Left ventricle myocardium inferior (tissue), 1 donor: ENCODE data around the gene RNGTT. TPM values are rescaled to one million over a fixed set of nuclear protein-coding genes. Genes with fewer than 3 reads are reported as not detected.

Experiments used
- DNase-seq: peaks from one replicate; pipeline ENCODE4 v3.0.0-alpha.2; 2020
- H3K27ac ChIP-seq: fragments of 200-600 bp; replicated peaks from 2 replicates; pipeline ENCODE4 v1.8.0; 2021
- H3K27me3 ChIP-seq: fragments of 200-600 bp; 2 replicates; pipeline ENCODE4 v1.8.0; 2021; ENCODE audit warnings: low read depth
- H3K36me3 ChIP-seq: fragments of 200-600 bp; 2 replicates; pipeline ENCODE4 v1.8.0; 2021
- H3K4me1 ChIP-seq: fragments of 200-600 bp; 2 replicates; pipeline ENCODE4 v1.8.0; 2021
- H3K4me3 ChIP-seq: fragments of 200-600 bp; 2 replicates; pipeline ENCODE4 v1.8.0; 2021; ENCODE audit warnings: mild to moderate bottlenecking, moderate library complexity
- H3K9me3 ChIP-seq: fragments of 200-600 bp; replicated peaks from 2 replicates; pipeline ENCODE4 v1.8.0; 2021
- CTCF ChIP-seq: fragments of 200-600 bp; IDR thresholded peaks from 2 replicates; pipeline ENCODE4 v1.8.0; 2021; ENCODE audit warnings: antibody characterized with exemption, mild to moderate bottlenecking, borderline replicate concordance
- intact Hi-C: fragments of 100-400 bp; cut with micrococcal nuclease; formaldehyde crosslinking; loops from one replicate; pipeline ENCODE4 v1.11.0; 2022
- total RNA-seq: library from RNA; stranded (reverse); fragmentation: NEBNext Ultra II Directional; extraction: Animal tissue kit (Norgen Biotek cat#: 25700); gene quantifications from one replicate; pipeline ENCODE4 v1.2.1, GENCODE V29; 2021
- donor health status: DM: no; HTN: yes; CAD: no; lungs with severe emphysema.

The RNGTT gene
- total RNA-seq, 1 donor from 2014 or later = 9.1 TPM

DNA sequence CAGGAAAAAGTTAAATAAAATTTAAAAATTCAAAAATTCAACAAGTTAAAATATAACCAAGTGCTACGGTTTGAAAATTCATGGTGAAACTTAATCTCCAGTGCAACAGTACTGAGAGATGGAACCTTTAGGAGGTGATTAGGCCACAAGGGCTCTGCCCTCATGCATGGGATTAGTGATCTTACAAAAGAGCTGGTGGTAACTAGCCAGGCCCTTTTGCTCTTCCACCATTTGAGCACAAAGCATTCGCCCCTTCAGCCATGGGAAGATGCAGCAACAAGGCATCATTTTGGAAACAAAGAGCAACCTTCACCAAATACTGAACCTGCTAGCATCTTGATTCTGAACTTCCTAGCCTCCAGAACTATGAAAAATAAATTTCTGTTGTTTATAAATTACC, 80.9 kb downstream of the RNGTT start:
- Histone ChIP-seq H3K4me3 (no peak overlapping the region), H3K9me3 (peaks cover 8% of the 10 kb centered on the region), H3K27ac (no peak overlapping the region), H3K36me3 (peaks cover 16% of the 10 kb centered on the region), H3K27me3 (no peaks in the 10 kb centered on the region), H3K4me1 (peaks cover 6% of the 10 kb centered on the region)
- no peak for TF ChIP-seq CTCF
- intact Hi-C loops = no loop called here
- DNase-seq = no peak

- Histone ChIP-seq H3K27ac (no peak overlapping the region), H3K4me1 (peaks cover 6% of the 10 kb centered on the region), H3K36me3 (peaks cover 11% of the 10 kb centered on the region), H3K27me3 (no peaks in the 10 kb centered on the region), H3K4me3 (no peak overlapping the region), H3K9me3 (peaks cover 8% of the 10 kb centered on the region)
- DNase-seq = no peak
- no peak for TF ChIP-seq CTCF
- intact Hi-C loops = no loop called here
Observed at GRCh38 chr6:88881451-88881850, 82.0 kb downstream of the RNGTT start.

DNA sequence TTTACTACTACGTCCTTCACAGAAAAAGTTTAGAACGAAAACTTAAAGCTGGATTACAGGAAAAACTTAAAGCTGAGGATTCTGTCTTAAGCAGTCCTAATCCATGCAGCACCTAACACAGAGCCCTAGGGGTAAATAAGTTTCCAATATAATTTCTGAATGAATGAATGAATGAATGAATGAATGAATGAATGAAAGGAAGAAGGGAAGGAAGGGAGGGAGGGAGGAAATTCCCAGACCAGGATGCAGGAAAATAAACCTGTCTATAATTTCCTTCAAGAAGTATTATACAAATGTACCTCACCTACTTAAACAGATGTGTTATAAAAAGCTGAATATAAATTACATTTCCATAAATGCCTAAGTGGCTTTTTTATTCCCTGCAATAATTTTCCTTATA, 83.4 kb downstream of the RNGTT start:
- Histone ChIP-seq H3K36me3 (peaks cover under 1% of the 10 kb centered on the region), H3K9me3 (peaks cover 4% of the 10 kb centered on the region), H3K4me1 (peaks cover 18% of the 10 kb centered on the region), H3K27me3 (no peaks in the 10 kb centered on the region), H3K4me3 (no peak overlapping the region), H3K27ac (no peak overlapping the region)
- DNase-seq = no peak
- no peak for TF ChIP-seq CTCF
- intact Hi-C loops = no loop called here

GRCh38 chr6:88877893-88878292, 85.5 kb downstream of the RNGTT start:
- intact Hi-C loops = no loop called here
- no peak for TF ChIP-seq CTCF

GRCh38 chr6:88872962-88873361, 90.5 kb downstream of the RNGTT start:
- H3K36me3 ChIP-seq = no peaks in the 10 kb centered on the region
- peaks cover 12% of the 10 kb centered on the region for H3K4me1 ChIP-seq
- H3K4me3 ChIP-seq = no peak overlapping the region
- intact Hi-C loops = loop anchor here (5.0 kb wide), 1 partner anchor 946 kb away; no protein-coding TSS in a partner anchor
- DNase-seq = no peak
- no peak overlapping the region for H3K27ac ChIP-seq
- TF ChIP-seq CTCF = no peak
- no peaks in the 10 kb centered on the region for H3K9me3 ChIP-seq
- H3K27me3 ChIP-seq = no peaks in the 10 kb centered on the region

More at GRCh38 chr6:88877893-88878292, 85.5 kb downstream of the RNGTT start:
- no peaks in the 10 kb centered on the region for H3K27me3 ChIP-seq
- DNase-seq = no peak
- no peak overlapping the region for H3K4me3 ChIP-seq
- peaks cover 18% of the 10 kb centered on the region for H3K4me1 ChIP-seq
- H3K9me3 ChIP-seq = no peaks in the 10 kb centered on the region
- H3K36me3 ChIP-seq = no peaks in the 10 kb centered on the region
- no peak overlapping the region for H3K27ac ChIP-seq
